ENCODE measurements around the gene UBE2V1. TPM values are rescaled to one million over a fixed set of nuclear protein-coding genes. Genes with fewer than 3 reads are reported as not detected.

UBE2V1 gene
- total RNA-seq, 1 experiment from 2014 or later = 212 TPM

- peaks cover 50% of the 10 kb centered on the region for H3K36me3 Mint-ChIP-seq (ENCODE audit: insufficient read depth, unreplicated experiment)
- intact Hi-C loops (cut with micrococcal nuclease; ENCODE audit: unreplicated experiment) = no loop called here
- peaks cover 16% of the 10 kb centered on the region for H3K4me1 Mint-ChIP-seq (ENCODE audit: low read depth, unreplicated experiment)
- H3K4me3 Mint-ChIP-seq (ENCODE audit: low read depth, unreplicated experiment) = no peak overlapping the region
- CTCF ChIA-PET = interaction anchor here (1.4 kb wide), 1 partner anchor 18 kb away, joined by 3 read pairs; no protein-coding TSS in a partner anchor
- no peak for TF ChIP-seq CTCF (IDR thresholded peaks at IDR 0.05; ENCODE audit: unreplicated experiment)
- no peaks in the 10 kb centered on the region for H3K27me3 Mint-ChIP-seq (ENCODE audit: unreplicated experiment)
- H3K27ac Mint-ChIP-seq (ENCODE audit: unreplicated experiment) = no peak overlapping the region
- no TSS peak for BruUV-seq (replicated peaks)
- H3K9me3 Mint-ChIP-seq (ENCODE audit: low read depth, unreplicated experiment) = no peaks in the 10 kb centered on the region
- no peak for DNase-seq
Measured at GRCh38 chr20:50089140-50089786, 23.7 kb downstream of the UBE2V1 start.

GRCh38 chr20:50088022-50088421 is 24.9 kb downstream of the UBE2V1 start:
- Mint-ChIP-seq H3K27ac (ENCODE audit: unreplicated experiment) (no peak overlapping the region), H3K27me3 (ENCODE audit: unreplicated experiment) (no peaks in the 10 kb centered on the region), H3K4me1 (ENCODE audit: low read depth, unreplicated experiment) (peaks cover 16% of the 10 kb centered on the region), H3K9me3 (ENCODE audit: low read depth, unreplicated experiment) (no peaks in the 10 kb centered on the region), H3K36me3 (ENCODE audit: insufficient read depth, unreplicated experiment) (peaks cover 51% of the 10 kb centered on the region), H3K4me3 (ENCODE audit: low read depth, unreplicated experiment) (no peak overlapping the region)
- BruUV-seq (replicated peaks) = no TSS peak
- CTCF ChIA-PET = interaction anchor here (0.7 to 1.4 kb wide), 2 partner anchors 13 to 17 kb away, joined by 3 read pairs; no protein-coding TSS in a partner anchor
- intact Hi-C loops (cut with micrococcal nuclease; ENCODE audit: unreplicated experiment) = no loop called here
- no peak for DNase-seq
- no peak for TF ChIP-seq CTCF (IDR thresholded peaks at IDR 0.05; ENCODE audit: unreplicated experiment)

- no peaks in the 10 kb centered on the region for H3K27me3 Mint-ChIP-seq (ENCODE audit: unreplicated experiment)
- peaks cover 16% of the 10 kb centered on the region for H3K4me1 Mint-ChIP-seq (ENCODE audit: low read depth, unreplicated experiment)
- H3K36me3 Mint-ChIP-seq (ENCODE audit: insufficient read depth, unreplicated experiment) = peaks cover 55% of the 10 kb centered on the region
- intact Hi-C loops (cut with micrococcal nuclease; ENCODE audit: unreplicated experiment) = no loop called here
- peak; percentile 85 for TF ChIP-seq CTCF (IDR thresholded peaks at IDR 0.05; ENCODE audit: unreplicated experiment)
- BruUV-seq (replicated peaks) = no TSS peak
- CTCF ChIA-PET = interaction anchor here (0.6 to 1.7 kb wide), 10 partner anchors 8 to 1633 kb away, joined by 3 to 13 read pairs (median 4); no protein-coding TSS in a partner anchor
- H3K27ac Mint-ChIP-seq (ENCODE audit: unreplicated experiment) = peak overlapping the region; percentile 16
- no peaks in the 10 kb centered on the region for H3K9me3 Mint-ChIP-seq (ENCODE audit: low read depth, unreplicated experiment)
- H3K4me3 Mint-ChIP-seq (ENCODE audit: low read depth, unreplicated experiment) = peak overlapping the region; percentile 8
- peak; percentile 52 for DNase-seq
Measured at GRCh38 chr20:50085481-50086365, 27.2 kb downstream of the UBE2V1 start.

GRCh38 chr20:50085146-50085480 is 27.8 kb downstream of the UBE2V1 start:
- Mint-ChIP-seq H3K27ac (ENCODE audit: unreplicated experiment) (peak overlapping the region; percentile 16), H3K27me3 (ENCODE audit: unreplicated experiment) (no peaks in the 10 kb centered on the region), H3K36me3 (ENCODE audit: insufficient read depth, unreplicated experiment) (peaks cover 58% of the 10 kb centered on the region), H3K4me1 (ENCODE audit: low read depth, unreplicated experiment) (peaks cover 16% of the 10 kb centered on the region), H3K4me3 (ENCODE audit: low read depth, unreplicated experiment) (no peak overlapping the region), H3K9me3 (ENCODE audit: low read depth, unreplicated experiment) (no peaks in the 10 kb centered on the region)
- no TSS peak for BruUV-seq (replicated peaks)
- DNase-seq = no peak
- CTCF ChIA-PET = interaction anchor here (0.6 to 1.7 kb wide), 6 partner anchors 9 to 106 kb away, joined by 5 to 13 read pairs (median 5); no protein-coding TSS in a partner anchor
- intact Hi-C loops (cut with micrococcal nuclease; ENCODE audit: unreplicated experiment) = no loop called here
- no peak for TF ChIP-seq CTCF (IDR thresholded peaks at IDR 0.05; ENCODE audit: unreplicated experiment)
